WTC11 (cell line): ENCODE results near the gene TTC24.

Source experiments
- CREM ChIP-seq: sonication (generic); formaldehyde crosslinking; IDR thresholded peaks from 2 replicates; pipeline ENCODE4 v1.8.1; 2022; ENCODE audit warnings: mild to moderate bottlenecking, missing genetic modification reagents, moderate library complexity
- PRDM15 ChIP-seq: sonication (generic); formaldehyde crosslinking; IDR thresholded peaks from 2 replicates; pipeline ENCODE4 v1.8.0; 2022; ENCODE audit warnings: missing genetic modification reagents
- SP1 ChIP-seq: sonication (generic); formaldehyde crosslinking; conservative IDR thresholded peaks from 2 replicates; pipeline ENCODE4 v1.8.1; 2022; ENCODE audit warnings: missing genetic modification reagents

- TF ChIP-seq SP1 (CRISPR knock-in tag) (no peak), CREM (CRISPR knock-in tag) (no peak), PRDM15 (no peak)
These were observed 27.0 kb upstream of the TTC24 start for GRCh38 chr1:156552518-156552917.
